GM19468 (cell line): Measurements from ENCODE around the gene PRDM15.

Experiments
- ATAC-seq: cut with Tn5 transposase; IDR thresholded peaks from one replicate; pipeline ENCODE4 v1.9.1; 2021; ENCODE audit warnings: mild to moderate bottlenecking, moderate library complexity, moderate number of reproducible peaks; ENCODE audit not compliant: unreplicated experiment; ENCODE audit errors: extremely low read depth

The PRDM15 gene

DNA sequence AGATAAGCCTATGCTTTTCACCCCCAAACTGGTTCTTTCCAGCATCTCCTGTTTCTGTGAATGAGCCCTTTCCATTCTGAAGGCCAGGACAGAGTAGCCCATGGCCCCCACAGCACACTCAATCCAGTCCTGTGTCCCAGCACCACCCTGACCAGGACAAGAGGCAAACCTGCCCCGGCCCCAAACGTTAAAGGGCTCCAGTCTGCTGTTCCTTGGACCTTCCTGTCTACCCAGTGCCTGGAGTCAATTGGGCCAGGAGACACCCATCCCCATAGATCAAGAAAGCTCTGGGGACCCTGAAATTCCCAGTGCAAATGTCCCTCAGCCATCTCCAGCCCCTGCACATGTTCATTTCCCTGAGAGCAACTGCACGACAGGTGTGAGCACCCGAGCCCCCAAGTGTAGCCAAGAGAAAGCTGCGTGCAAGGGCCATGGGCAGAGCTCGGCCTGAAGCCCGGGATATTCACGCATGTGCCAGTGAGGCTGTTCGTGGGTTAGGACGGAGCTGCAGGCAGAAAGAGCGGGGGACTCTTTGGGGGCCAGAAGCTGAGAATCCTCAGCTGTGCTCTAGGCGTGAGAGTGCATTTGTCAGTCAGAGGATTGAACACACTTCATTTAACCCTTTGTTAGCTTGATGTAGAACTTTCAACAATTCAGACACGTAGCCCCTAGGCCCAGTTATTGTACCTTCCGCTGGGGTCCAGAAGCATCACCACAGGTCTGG lies 108.1 kb downstream of the PRDM15 start:
- no peak for ATAC-seq

DNA sequence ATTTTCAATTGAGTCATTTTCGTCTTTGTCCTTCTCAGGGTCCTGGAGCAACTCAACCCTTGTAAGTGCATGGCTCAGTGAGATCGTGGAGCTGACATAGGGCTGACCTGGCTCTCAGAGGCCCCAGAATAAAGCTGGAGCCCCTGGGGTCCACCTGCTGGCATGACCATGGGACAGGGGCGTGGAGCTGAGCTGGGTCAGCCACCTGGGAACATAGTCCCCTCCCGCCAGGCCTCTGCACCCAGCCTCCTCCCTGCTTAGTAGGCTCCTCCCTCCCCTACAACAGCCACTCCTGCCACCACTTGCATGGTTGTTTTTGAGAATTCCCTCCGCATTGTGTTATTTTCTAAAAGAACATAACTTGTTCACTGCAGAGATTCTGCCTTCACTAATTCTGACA lies 109.2 kb downstream of the PRDM15 start:
- no peak for ATAC-seq

DNA sequence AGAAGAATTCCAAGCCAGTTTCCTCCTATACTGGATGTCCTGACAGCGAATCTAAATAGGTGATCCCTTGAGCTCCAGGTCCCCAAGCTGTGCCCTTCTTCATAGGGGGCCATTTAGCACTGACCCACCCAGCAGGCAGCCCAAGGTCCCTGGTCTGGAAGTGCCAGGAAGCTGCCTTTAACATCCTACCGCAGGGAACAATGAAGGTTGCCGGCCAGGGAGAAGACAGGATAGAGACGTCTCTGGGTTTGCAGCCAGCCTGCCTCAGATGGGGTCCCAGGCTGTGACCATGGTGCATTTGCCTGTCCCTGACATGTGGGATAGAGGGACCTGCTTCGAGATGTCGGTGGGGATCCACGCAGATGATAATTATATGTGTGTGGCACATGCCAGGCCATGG lies 109.6 kb downstream of the PRDM15 start:
- no peak for ATAC-seq

DNA sequence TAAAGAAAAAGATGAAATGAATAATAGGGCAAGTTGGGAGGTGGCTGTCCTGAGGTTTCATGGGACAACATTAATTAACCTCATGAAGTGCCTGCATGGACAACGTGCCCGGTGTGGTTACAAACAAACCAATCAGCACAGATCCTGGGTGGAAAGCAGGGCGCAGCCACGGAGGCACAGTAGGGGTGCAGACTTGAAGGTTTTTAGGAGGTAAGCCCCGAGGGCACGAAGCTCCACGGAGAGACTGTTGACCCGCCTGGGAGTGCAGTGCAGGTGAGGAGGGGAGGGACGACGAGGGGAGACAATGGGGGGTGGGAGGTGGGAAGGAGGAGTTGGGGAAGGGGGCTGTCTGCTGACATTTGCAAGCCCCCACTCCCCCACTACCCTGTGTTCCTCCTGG lies 110.0 kb downstream of the PRDM15 start:
- no peak for ATAC-seq

DNA sequence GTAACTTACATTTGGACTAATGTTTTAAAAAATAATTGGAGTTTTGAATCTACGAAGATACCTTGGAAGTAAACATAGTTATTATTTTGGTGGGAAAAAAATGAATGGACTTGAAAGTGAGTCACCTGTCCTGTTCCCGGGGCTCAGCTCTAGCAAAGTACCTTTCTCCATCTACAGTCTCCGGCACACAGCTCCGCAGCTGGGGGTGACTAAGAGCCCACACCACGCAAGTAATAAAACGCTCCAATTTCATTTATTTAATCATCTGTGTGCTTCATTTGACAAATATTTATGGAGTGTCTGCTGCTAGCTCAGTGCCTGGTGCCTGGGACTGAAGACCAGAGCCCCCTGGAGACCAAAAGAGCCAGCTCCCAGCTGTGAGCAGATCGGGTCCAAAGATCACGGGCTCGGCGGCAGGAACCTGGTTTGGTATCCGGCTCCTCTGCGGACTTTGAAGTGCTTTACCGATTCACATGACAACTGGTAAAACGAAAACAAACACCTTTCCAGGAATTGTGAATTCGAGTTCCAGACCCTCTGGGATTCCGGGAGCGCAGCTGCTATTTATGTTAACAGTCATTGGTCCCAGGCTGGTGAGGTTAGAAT lies 110.6 kb downstream of the PRDM15 start:
- no peak for ATAC-seq

DNA sequence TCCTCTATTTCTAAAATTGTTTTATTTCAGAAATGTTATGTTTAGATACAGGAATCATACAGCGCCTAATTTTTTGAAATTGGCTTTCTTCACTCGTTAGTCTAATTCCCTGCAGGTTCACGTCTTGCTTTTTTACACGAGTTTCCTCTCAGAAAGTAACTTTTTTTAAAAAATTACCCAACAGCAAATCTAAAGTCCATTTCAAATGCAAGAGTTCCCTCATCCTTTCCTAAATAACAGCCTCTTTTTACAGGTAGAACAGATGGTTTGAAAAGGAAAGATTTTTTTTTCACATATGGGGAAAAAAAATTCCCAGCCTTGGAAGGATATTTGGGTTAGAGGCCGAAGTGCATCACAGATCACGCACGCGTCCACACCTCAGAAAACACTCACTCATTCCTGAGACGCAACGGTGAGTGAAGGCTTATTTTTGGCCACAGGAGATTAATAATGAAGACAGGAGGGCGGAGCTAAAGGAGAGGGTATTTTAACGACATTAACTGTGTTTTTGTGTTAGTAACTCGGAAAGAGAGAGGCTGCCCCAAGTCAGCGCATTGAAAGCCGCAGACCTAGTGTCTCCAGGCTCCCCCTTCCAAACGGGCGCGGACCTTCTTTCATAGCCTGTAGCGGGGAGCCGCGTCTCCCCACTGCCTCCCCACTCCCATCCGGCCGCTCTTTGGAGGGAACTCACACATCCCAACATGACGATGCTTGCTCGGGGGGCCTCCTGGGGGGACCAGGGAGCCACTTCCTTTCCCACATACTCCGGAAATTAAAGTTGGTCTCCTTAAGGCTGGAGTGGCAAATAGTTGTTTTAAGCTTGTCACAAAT lies 111.3 kb downstream of the PRDM15 start:
- ATAC-seq = no peak

DNA sequence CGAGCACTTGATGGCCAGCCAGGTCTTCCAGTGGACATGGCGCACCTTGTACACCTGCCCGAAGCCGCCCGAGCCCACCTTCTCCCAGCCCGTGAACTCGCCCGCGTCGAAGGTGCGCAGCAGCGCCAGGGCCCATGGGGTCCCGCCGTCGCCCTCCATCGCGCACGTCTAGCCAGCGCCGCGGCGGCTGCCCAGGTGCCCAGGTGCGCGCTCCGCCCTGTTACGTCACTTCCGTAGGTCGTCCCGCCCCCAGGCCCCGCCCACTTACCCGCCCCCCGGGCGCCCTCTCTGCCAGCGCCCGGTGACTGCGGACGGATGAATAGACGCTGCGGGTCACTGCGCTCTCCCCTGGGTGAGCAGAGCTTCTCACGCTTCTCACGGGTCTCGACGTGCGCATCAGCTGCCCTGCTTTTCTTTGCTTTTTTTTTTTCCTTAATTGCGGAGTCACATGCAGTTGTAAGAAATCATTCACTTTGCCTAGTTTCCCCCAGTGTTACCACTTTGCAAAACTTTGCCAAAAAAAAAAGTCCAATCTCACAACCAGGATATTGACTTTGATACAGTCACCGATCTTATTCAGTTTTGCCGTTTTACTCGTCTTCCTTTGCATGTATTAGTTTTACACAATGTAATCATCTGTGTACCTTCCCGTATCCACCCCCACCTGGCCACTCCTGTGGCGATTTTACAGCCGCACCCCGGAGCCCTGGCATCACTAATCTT lies 112.1 kb downstream of the PRDM15 start, which contains the start of gene RIPK4:
TSS of gene RIPK4 (minus strand) at position 170 of the 723 bp plus-strand sequence. CDS start at position 159, 11 bp downstream.
- ATAC-seq = peak; percentile 39

DNA sequence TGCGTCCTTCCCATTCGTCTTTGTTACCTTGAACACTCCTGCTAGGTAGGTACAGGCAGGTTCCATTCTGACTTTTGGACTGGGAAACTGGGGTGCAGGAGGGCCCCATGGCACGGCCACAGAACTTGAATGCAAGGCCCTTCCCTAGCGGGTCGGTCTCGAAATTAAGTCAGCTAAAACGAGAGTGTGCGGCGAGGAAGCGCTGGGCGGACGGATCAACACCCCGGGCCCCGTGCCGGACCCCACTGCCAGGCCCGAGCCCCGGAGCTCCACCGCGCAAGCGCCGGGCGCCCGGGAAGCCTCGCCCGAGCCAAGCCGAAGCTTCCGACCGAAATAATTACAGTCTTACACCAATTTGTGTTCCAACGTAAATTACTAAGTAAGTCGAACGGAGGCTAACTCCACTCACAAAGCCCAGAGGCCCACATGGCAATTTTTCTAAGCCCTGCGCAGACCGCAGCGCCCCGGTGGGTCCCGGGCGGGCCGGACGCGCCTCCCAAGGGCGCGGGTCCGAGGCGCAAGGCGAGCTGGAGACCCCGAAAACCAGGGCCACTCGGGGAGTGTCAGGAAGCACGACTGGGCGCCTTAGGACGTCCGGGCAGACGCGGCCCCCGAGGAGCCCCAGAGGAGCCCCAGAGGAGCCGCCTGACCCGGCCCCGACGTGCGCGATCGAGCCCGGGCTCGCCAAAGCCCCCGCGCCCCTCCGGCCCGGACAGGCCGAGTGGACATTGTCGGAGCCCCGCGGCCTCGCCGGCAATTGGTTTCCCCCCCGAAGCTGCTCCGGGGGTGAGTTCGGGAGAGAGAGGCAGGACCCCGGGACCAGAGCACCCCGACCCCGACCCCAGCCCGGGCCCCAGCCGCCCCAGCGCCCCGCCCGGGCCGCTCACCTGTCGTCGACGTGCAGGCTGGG lies 112.9 kb downstream of the PRDM15 start:
- no peak for ATAC-seq

DNA sequence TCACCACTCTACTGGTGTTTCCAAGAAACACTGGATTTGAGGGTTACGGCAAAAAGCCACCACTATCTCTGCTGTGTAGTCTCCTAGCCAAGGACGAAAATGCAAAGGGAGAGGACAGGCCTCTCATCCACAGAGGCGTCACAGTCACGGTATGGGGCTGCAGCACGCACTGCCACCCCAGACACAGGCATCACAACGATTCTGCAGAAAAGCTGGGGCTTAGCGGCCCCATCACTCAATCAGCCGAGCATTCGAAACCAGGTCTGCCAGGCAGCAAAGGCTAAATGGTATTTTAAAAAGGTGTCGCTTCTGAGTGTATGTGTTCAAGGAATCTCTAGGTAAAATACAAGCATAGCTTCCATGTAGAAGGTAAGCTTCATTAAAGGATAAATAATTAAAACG lies 113.7 kb downstream of the PRDM15 start:
- ATAC-seq = no peak

DNA sequence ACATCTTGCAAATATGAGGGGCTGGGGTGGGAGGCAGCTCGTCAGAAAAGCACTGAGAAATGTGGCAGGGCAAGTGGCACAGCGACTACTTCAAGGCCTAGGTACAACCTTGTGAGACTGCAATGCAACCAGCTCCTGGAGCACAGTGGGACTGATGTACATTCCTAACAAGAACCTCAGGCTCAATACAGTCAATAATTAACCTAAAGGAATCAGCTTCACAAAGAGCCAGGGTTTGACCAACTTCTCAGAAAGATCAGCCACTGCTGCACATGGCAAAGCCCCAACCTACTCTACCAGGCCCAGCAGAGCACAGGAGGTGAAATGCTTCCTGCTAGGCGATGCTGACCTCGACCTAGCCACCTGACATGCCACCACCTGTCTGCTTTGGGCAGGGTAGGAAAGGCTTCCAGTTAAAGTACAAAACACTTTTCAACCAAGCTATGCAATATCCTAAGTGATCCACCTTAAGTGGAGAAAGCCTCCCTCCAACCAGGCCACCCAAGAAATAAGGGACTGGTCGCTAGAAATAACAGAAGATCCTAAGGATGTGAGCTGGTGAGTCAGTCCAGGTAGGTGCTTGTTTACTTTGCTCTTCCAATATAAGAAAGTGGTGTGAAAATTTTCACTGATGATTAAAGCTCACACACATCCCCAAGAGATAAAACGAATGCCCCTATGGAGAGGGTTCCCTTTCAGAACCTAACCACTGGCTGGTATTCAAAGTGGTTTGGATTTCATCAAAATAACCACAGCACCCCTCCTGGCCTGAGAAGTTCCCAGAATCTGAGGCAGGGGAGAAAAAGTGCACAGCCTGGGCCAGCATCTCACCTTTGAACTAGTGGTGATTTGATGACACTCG lies 114.4 kb downstream of the PRDM15 start:
- ATAC-seq = no peak

DNA sequence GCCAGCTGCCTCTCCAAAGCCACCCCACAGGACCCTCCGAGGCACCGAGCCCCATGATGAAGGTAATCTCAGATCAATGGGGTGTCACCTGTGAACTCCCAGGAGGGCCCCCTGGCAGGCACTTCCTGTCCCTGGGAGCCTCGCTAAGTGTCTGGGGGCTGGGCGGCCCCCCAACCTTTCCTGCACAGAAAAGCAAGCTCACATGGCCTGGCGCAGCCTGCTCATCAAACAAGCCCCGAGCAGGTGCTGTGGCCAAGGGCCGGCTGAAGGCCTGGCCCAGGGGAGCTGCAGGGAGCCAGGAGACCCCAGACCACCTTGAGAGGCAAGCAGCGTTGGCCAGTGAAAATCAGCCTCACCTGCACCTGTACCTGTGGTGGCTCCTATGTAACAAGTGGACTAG lies 115.1 kb downstream of the PRDM15 start:
- no peak for ATAC-seq

DNA sequence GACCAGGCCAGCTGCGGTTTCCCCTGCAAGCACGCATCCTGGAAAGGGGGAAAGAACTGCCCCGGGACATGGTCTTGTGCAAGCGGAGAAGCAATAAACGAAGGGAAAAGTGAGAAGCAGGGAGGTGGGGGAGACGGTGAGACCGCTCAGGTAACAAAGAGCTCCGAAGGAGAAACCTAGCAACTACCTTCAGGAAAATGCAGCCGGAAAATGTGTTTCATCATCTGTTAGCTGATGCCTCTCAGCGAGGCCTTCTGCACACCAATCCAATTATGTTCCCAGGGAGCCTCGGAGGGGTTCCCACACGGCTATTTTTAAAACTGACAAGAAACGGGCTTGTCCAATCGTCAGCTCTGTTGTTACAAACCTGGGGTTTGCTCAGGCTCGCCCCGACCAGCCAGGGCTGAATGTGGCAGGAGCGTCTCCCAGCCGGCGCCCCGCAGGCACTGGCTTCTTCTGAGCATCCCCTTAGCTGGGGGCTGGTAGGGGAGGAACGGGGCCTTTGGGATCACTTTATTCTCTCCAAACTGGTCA lies 115.7 kb downstream of the PRDM15 start:
- ATAC-seq = no peak

DNA sequence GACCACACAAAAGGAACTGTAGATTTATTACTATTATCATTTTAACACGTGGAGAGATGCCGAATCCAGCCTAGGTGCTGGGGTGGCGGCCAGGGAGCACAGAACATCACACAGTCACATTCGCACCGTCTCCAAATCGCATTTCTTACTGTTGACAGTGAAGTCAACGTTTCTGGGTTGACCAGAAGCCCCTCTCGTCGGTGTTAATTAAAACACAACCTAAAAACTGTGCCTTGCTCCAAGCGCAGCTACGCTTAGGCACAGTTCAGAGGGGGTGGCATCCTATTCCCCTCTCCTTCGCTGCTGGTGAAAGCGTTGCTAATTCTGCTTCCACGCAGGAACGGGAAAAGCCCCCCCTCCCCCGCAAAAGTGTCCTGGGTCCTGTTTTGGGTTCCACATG lies 116.4 kb downstream of the PRDM15 start:
- no peak for ATAC-seq

DNA sequence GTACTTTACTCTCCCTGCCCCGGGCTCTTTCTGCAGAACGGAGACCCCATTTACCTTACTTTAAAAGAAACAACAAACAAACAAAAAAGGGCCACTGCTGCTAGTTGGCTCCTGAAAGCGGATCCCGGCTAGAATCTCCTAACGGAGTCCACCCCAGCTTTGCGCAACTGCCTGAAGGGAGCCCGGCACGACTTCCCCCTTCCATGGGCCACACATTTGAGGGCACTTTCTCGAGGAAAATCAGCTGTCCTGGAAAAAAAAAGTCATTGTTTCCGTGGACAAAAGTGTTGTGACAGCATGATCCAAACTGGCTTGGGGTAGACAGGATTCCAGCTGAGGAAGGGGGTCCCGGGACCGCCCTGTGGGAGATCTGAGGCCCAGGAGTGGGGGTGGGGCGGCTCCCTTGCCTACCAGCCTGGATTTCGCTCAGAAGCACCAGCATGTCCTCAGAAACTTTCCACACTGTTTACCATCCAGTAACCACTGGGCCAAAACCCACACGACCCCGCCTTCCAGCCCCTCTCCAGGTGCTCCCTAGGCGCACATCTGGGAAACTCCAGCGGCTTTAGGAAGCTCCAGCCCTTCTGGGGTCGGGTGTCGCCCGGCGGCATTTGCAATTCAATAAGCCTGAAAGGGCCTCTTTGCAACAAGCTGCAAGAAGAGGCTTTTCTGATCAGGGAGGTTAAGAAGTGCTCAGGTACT lies 117.1 kb downstream of the PRDM15 start:
- no peak for ATAC-seq

DNA sequence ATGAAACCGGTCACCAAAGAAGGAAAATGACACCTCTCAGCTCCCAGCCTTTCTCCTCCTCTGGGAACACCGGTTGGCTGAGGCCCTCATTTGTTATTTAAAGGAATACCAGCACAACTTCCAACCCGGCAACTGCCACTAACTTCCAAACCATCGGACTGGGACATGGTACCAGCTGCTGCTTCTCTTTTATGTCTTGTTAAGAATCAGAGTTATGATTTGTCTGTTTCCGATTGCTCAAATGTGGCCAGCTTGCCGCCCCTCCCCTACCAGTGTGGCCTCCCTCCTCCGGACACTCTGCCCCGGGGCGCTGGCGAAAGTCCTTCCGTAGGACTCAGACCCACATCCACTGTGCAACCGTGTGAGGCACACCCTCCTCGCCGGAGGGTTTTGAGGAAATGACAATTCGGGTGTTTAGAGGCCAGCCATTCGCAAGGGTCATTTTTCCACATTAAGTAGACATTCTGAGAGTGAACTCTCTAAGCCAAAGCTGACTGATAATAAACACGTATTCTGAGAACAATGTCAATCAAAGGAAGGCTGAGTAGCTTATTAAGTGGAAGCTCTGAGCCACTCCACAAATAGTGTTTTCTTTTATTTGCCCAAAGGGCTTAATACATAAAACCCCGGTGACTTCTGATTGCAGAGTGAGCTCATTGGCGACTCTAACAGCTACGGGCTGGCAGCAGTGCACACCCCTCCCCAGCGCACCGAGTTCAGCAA lies 117.8 kb downstream of the PRDM15 start:
- ATAC-seq = no peak

DNA sequence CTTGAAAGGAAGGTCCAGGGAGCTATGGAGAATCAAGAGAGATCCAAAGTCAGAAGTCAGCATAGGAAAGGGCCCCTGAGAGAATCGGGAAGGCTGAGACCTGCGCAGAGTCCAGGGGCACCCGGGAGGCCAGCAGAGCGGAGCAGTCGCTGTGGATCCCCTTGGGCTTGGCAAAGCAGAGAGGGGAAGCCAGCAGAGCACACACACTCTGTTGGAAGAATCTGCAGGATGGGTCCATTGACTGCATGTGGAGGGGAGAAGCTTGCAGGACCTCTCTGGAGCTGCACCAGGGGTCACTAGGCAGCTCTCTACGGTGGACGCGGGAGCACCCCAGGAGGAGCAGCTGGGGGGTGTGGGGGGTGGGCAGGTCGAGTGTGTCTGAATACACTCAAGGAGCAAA lies 118.7 kb downstream of the PRDM15 start:
- ATAC-seq = no peak

DNA sequence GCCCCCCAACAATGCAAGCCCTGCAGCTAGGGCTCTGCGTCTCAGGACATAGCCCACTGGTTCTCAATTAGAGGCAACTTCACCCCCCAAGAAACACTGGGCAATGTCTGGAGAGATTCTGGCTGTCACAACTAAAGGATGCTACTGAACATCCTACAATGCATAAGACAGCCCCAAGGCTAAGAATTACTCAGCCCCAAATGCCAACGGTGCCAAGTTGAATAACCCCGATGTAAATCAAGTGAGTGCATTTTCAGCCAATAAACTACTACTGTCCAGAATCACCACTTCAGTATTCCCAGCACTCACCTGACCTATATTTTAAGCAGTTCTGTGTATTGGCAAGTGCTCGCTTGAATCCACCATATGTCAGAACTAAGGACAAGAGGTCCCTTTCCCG lies 119.2 kb downstream of the PRDM15 start:
- no peak for ATAC-seq
